ENCODE measurements around the gene GAS2L3. TPM values are rescaled to one million over a fixed set of nuclear protein-coding genes. Genes with fewer than 3 reads are reported as not detected.
A peak's percentile ranks its signal among the peaks of the same experiment; 100 is the strongest.

The GAS2L3 gene
- total RNA-seq, 1 experiment from 2014 or later: 11.7 TPM

DNA sequence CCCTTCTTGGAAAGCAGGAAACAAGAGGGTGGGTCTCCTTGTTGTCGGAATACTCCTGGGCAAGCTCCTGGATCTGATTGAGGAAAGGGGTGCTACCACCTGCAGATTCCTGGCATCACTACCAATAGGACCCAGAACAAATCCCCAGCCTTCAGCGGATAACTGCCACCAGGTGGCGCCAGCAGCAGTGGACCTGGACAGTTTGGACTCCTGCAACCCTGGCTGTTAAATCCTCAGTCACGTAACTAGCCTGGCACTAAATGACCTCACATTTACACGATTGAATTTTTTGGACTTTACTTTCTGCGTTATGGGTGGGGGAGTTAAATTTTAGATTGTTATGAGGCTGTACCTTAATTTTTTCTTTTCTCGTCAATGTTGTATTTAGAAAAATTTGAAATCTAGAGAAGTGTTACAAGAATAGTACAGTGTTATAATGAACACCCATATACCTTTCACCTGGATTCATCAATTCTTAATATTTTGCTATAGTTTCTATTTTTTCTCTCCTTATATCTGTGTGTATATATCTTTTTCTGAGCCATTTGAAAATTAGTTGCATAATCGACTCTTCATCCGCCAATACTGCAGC lies 95.6 kb downstream of the GAS2L3 start:
- no peak overlapping the region for H3K27ac Mint-ChIP-seq
- WGBS (ENCODE audit: extremely low coverage, insufficient read length, low lambda C conversion rate): no CpG with 5 or more reads among the region's 9 CpGs
- H3K23me2 ChIP-seq (ENCODE audit: insufficient read length, low read depth, low read length, poor library complexity, severe bottlenecking): no peaks in the 10 kb centered on the region
- no peaks in the 10 kb centered on the region for H3K79me2 ChIP-seq (ENCODE audit: insufficient read depth, low read length)
- H3K9ac ChIP-seq (ENCODE audit: extremely low read depth, insufficient read length, low read length): no peak overlapping the region
- DNase-seq: peak; percentile 89
- no peak overlapping the region for H3T11ph ChIP-seq (ENCODE audit: low read length)
- H4K20me1 ChIP-seq (ENCODE audit: control insufficient read depth, insufficient read depth, insufficient read length): no peaks in the 10 kb centered on the region
- peaks cover 0 to 2% of the 10 kb centered on the region in 2 experiments; a peak in 2 of 4 replicates for H3K4me1 Mint-ChIP-seq
- no peaks in the 10 kb centered on the region for H3K4me1 ChIP-seq (ENCODE audit: insufficient read depth, low read length)
- H3K18ac ChIP-seq (ENCODE audit: insufficient read length, low read depth, low read length): no peak overlapping the region
- H2BK120ac ChIP-seq (ENCODE audit: low read depth, low read length, poor library complexity, severe bottlenecking): no peak overlapping the region
- no peaks in the 10 kb centered on the region; a peak in 1 of 5 replicates for H3K9me3 Mint-ChIP-seq
- H3K36me3 Mint-ChIP-seq (ENCODE audit: insufficient read depth in 1 of 3, low read depth in 3 of 3): no peaks in the 10 kb centered on the region
- no peak overlapping the region for H3K23ac ChIP-seq (ENCODE audit: insufficient read length, low read depth, low read length)
- H2BK15ac ChIP-seq (ENCODE audit: low read depth, low read length): no peak overlapping the region
- H4K5ac ChIP-seq (ENCODE audit: insufficient read length, low read depth, low read length): no peak overlapping the region
- H4K8ac ChIP-seq (replicated peaks; ENCODE audit: insufficient read length, low read depth, low read length): no peak overlapping the region
- H2BK12ac ChIP-seq (ENCODE audit: insufficient read length, low read depth, low read length): no peak overlapping the region
- H2AK5ac ChIP-seq (ENCODE audit: insufficient read length, low read length): no peak overlapping the region
- H2AFZ ChIP-seq (ENCODE audit: low read length): no peak overlapping the region
- H3K27me3 Mint-ChIP-seq (ENCODE audit: low read depth): no peaks in the 10 kb centered on the region; the same call in 1 of the 2 replicates
- no peak overlapping the region for H4K91ac ChIP-seq (ENCODE audit: insufficient read length, low read depth, low read length)
- H3K9me3 ChIP-seq (ENCODE audit: control insufficient read depth, low read depth, low read length): no peaks in the 10 kb centered on the region
- no peak overlapping the region for H2BK20ac ChIP-seq (ENCODE audit: low read depth, low read length, poor library complexity, severe bottlenecking)
- TF ChIP-seq CTCF (conservative IDR thresholded peaks at IDR 0.05): peak; percentile 95
- no peak overlapping the region for H3K4ac ChIP-seq (ENCODE audit: low read depth, low read length)
- no peak overlapping the region for H2BK5ac ChIP-seq (ENCODE audit: insufficient read length, low read length)
- no peak overlapping the region for H3K14ac ChIP-seq (ENCODE audit: insufficient read depth, low read length)
- no peak overlapping the region for H3K56ac ChIP-seq (ENCODE audit: insufficient read length, low read depth, low read length)
- no peak overlapping the region for H3K4me3 Mint-ChIP-seq
- H3K79me1 ChIP-seq (ENCODE audit: insufficient read depth, low read depth, low read length, poor library complexity, severe bottlenecking): no peaks in the 10 kb centered on the region
- no peaks in the 10 kb centered on the region; the same call in 1 of the 2 replicates for H3K27me3 ChIP-seq (ENCODE audit: insufficient read depth, low read length)
- no peak overlapping the region for H3K27ac ChIP-seq (ENCODE audit: insufficient read length, low read depth, low read length)
- H3K4me2 ChIP-seq (ENCODE audit: insufficient read depth, insufficient read length, low read length): no peak overlapping the region

Data from H9 (cell line).